Measurements from ENCODE around the gene TSC22D4.
"Not testable (repeated sequence)": the region's sequence is repeated elsewhere in the genome, so short reads cannot be mapped to it uniquely, and the experiment has no call there.

The TSC22D4 gene

DNA sequence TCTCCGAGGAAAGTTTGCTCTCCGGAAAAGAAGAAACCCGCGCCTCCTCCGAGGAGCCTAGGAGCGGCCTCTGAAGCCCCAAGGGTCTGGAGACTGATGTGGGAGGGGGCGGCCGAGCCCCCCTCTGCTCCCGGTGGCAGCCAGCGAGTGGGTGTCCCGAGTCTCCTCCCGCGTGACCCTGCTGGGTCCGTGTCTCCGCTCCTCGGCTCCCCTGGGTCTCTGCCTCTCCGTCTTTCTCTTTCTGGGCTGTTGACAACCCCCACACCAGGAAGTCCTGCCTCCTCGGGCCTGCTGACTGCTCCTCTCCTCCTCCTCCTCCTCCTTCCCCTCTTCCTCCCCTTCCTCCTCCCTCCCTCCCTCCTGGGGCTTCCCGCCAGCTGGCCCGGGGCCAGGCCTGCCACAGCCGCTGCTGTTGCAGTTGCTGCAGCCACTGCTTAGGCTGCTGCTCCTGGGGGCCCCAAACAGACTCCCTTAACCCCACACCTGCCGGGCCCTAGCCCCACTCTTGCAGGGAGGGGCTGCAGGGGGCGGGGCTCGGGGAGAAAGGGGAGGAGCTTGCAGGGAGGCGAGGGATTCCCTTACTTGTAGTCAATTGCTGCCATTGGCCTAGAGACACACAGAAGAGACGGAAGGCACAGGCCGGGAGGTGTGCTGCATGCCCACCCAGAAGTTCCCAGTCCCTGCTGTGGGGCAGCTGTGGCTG, at the start of gene TSC22D4:
Gene TSC22D4 (minus strand): TSS at position 257 of the 703 bp plus-strand sequence. CDS start 1,176 bp downstream, outside the sequence.
- peak; percentile 87 for DNase-seq (ENCODE audit: low read depth, low spot score)

DNA sequence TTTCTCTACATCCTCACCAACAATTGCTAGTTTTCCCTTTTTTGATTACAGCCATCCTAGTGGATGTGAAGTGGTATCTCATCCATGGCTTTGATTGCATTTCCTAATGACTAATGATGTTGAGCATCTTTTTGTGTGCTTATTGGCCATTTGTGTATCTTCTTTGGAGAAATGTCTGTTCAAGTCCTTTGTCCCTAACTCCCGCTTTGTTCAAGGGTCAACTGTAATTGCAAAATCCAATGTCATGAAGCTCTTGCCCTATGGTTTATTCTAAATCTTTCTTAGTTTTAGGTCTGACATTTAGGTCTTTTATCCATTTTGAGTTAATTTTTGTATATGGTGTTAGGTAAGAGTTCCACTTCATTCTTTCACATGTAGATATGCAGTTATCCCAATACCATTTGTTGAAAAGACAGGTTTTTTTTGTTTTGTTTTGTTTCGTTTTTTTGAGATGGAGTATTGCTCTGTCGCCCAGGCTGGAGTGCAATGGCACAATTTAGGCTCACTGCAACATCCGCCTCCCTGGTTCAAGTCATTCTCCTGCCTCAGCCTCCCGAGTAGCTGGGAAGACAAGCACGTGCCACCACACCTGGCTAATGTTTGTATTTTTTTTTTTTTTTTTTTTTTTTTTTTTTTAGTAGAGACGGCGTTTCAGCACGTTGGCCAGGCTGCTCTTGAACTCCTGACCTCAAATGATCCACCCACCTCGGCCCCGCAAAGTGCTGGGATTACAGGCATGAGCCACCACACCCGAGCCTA, 49.3 kb upstream of the TSC22D4 start:
- DNase-seq (ENCODE audit: low read depth, low spot score): not testable (repeated sequence)

DNA sequence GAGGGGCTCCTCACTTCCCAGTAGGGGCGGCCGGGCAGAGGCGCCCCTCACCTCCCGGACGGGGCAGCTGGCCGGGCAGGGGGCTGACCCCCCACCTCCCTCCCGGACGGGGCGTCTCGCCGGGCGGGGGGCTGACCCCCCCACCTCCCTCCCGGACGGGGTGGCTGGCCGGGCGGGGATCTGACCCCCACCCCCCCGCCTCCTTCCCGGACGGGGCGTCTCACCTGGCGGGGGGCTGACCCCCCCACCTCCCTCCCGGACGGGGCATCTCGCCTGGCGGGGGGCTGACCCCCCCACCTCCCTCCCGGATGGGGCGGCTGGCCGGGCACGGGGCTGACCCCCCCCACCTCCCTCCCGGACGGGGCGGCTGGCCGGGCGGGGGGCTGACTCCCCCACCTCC, 44.2 kb upstream of the TSC22D4 start:
- DNase-seq (ENCODE audit: low read depth, low spot score): not testable (repeated sequence)

DNA sequence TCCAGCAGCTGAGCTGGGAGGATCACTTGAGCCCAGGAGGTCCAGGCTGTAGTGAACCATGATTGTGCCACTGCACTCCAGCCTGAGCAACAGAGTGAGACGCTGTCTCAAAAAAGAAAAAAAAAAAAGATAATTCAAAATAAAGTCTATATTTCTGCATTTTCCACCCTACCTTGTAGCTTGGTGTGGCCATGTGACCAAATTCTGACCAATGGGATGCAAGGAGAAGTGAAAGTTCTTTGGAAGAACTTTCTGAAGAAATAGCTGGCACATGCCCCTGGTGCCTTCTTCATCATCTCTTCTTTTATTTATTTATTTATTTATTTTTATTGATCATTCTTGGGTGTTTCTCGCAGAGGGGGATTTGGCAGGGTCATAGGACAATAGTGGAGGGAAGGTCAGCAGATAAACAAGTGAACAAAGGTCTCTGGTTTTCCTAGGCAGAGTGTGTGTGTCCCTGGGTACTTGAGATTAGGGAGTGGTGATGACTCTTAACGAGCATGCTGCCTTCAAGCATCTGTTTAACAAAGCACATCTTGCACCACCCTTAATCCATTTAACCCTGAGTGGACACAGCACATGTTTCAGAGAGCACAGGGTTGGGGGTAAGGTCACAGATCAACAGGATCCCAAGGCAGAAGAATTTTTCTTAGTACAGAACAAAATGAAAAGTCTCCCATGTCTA, 43.0 kb upstream of the TSC22D4 start:
- not testable (repeated sequence) for DNase-seq (ENCODE audit: low read depth, low spot score)

DNA sequence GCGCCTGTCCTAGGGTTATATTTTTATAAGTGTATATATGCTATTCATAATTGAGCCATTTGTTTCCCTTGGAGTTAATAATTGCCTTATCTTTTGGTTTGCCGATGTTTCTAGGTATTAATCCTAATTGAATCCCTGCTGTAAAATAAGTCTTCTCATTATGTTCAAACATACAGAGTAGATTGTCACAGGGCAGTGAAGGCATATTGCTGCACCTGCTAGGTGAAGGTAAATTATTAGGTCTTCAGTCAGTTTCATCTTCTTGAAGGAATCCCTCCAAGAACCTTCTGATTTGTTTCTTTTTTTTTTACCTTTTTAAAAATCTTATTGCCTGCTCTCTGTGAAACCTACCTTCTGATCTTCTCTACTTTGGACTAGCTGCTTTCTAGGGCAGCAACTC, 42.1 kb upstream of the TSC22D4 start:
- no peak for DNase-seq (ENCODE audit: low read depth, low spot score)

DNA sequence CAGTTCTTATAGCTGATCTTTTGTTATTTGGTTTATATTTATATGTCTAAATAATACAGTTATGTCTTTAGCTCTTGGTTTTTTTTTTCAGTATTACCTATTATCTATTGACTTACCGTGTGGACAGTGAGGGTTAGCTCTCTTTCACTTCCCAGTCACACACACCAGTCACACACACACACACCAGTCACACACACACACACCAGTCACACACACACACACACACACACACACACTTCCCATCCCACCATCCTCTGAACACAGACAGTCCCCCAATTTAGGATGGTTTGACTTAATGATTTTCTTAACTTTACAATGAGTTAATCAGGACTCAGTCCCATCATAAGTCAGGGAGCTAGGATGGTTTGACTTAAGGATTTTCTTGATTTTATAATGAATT, 41.1 kb upstream of the TSC22D4 start:
- no peak for DNase-seq (ENCODE audit: low read depth, low spot score)

DNA sequence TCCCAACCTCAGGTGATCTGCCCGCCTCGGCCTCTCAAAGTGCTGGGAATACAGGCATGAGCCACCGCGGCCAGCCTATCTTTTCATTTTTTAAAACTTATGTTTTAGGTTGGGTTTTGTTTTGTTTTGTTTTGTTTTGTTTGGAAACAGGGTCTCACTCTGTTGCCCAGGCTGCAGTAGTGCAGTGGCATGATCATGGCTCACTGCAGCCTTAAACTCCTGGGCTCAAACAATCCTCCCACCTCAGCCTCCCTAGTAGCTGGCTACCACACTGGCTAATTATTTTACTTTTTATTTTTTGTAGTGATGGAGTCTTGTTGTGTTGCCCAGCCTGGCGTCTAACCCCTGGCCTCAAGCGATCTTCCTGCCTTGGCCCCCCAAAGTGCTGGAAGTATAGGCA, 40.6 kb upstream of the TSC22D4 start:
- no peak for DNase-seq (ENCODE audit: low read depth, low spot score)

DNA sequence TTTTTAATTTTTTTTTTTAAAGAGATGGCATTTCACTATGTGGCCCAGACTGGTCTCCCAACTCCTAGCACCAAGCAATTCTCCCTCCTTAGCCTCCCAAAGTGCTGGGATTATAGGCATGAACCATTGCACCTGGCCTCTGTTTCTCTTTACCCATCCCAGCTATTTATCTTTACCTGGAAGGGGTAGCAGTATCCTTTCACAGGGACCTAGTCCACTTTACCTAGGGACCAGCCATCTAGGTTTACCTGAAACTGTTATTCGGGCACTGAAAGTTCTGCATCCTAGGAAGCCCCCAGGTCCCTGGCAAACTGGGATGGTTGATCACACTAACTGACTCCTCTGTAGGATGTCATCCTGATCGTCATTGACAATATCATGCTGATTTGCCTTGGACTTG, 38.3 kb upstream of the TSC22D4 start:
- no peak for DNase-seq (ENCODE audit: low read depth, low spot score)

DNA sequence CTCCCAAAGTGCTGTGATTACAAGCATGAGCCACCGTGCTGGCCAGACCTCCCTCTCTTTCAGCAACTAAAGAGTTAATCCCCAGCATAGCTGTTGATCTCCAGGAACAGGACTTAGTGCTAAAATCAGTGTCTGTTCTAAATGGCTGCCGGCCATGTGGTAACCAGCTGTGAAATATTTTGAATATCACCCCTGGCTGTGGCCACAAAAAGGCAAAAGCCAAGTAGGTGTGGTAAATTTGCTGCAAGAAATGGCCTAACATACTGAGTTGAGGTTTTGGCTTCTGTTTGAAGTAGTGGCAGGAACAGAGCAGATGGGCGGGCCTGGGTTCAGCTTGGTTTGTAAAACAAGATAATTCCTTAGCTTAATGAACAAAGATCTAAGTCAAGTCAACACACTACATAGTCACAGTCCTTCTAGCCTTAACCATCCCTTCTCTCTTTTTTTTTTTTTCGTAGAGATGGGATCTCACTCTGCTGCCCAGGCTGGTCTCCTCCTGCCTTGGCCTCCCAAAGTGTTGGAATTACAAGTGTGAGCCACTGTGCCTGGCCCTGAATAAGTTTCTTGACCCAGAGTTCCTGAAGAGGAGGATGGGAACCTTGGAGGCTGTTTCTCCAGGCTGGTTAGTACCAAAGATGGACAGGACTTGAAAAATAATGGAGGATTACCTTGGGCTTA, 37.3 kb upstream of the TSC22D4 start:
- DNase-seq (ENCODE audit: low read depth, low spot score): peak; percentile 49

DNA sequence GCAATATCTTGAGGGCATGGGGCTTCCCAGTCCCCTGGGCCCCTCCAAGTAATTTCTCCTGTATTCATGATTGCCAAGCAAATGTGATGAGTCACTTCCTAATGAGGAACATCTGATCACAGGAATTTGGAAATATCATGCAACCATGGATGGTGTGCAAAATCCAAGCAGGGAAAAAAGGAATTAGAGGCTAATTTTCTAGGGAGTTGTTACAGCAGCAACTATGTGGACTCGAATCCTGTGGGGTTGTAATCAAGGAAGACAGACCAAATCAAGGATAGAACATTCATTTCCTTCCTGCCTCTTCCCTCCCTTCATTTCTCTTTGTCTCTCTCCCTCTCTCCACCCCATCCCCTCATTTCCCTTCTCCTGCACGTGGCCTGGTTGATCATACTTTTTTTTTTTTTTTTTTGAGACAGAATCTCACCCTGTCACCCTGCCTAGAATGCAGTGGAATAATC, 36.1 kb upstream of the TSC22D4 start:
- DNase-seq (ENCODE audit: low read depth, low spot score): no peak

DNA sequence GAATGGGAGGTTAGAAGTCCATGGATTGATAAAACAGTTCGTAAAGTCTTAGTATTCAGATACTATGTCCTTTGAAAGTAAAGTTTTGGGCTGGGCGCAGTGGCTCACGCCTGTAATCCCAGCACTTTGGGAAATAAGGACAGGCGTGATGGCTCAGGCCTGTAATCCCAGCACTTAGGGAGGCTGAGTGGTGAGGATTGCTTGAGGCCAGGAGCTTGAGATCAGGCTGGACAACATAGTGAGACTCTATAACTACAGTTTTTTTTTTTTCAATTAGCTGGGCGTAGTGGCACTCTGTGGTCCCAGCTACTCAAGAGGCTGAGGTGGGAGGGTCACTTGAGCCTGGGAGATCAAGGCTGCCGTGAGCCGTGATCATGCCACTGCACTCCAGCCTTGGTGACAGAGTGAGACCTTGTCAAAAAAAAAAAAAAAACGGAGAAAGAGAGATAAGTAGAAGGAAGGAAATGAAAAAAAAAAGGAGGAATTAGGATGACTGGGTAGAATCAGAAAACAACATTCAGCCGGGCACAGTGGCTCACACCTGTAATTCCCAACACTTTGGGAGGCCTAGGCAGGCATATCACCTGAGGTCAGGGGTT, 34.3 kb upstream of the TSC22D4 start:
- DNase-seq (ENCODE audit: low read depth, low spot score): no peak

DNA sequence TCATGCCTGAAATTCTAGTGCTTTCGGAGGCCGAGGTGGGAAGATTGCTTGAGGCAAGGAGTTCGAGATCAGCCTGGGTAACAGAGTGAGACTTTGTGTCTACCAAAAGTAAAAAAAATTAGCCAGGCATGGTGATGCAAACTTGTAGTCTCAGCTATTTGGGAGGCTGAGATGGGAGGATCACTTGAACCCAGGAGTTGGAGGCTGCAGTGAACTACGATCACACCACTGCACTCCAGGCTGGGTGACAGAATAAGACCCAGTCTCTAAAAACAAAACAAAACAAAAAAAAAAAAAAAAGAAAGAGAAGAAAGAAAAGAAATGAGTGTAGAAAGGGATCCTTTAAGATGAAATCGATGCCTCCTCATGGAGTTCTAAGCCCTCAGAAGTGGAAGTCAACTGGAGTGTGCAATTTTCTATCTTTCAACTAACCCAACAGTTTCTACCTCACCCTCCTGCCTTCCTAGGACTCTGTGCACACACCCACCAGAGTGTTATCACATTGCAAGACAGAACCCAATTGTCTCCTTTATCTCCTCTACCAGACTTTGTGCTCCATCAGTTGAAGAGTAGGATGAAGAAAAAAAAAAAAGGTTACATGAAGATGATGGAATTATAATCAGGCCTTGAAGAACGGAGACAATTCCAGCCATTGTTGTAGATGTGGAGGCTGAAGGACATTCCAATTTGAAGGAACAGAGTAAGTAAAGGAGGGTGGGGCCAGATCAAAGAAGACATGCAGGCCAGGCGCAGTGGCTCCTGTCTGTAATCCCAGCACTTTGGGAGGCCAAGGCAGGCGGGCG, 31.6 kb upstream of the TSC22D4 start:
- no peak for DNase-seq (ENCODE audit: low read depth, low spot score)

DNA sequence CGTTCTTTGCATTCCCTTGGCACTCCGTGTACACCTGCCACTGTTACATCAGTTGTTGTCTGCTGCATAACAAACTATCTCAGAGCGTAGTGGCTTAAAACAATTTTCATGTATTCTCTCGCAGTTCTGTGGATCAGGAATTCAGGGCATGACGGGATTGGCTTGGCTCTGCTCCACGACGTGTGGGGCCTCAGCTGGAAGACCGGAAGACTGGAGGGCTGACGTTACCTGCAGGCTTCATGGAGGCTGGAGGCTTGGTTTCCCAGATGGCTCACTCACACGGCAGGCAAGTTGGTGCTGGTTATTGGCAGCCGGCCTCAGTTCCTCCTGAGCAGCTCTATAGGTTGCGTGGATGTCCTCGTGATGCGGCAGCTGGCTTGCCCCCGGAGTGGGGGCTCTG, 30.2 kb upstream of the TSC22D4 start:
- no peak for DNase-seq (ENCODE audit: low read depth, low spot score)

DNA sequence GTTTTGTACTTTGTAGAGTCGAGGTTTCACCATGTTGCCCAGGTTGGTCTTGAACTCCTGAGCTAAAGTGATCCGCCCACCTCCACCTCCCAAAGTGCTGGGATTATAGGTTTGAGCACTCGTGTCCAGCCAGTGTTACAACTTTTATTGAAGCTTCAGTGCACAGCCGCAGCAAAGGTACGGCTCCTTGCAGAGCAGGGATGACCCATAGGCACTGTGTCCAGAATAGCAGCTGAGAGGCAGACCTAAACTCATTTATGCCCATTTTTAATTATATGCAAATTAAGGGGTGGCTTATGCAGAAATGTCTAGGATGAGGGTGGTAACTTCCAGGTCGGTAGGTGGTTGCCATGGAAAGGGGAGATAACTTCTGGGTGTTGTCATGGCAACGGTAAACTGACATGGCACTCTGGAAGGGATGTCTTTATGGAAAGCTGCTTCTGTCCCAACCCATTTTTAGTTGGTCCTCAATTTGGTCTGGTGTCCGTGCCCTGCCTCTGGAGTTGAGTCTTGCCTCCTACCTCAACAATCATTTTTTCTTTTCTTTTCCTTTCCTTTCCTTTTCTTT, 27.4 kb upstream of the TSC22D4 start:
- no peak for DNase-seq (ENCODE audit: low read depth, low spot score)

DNA sequence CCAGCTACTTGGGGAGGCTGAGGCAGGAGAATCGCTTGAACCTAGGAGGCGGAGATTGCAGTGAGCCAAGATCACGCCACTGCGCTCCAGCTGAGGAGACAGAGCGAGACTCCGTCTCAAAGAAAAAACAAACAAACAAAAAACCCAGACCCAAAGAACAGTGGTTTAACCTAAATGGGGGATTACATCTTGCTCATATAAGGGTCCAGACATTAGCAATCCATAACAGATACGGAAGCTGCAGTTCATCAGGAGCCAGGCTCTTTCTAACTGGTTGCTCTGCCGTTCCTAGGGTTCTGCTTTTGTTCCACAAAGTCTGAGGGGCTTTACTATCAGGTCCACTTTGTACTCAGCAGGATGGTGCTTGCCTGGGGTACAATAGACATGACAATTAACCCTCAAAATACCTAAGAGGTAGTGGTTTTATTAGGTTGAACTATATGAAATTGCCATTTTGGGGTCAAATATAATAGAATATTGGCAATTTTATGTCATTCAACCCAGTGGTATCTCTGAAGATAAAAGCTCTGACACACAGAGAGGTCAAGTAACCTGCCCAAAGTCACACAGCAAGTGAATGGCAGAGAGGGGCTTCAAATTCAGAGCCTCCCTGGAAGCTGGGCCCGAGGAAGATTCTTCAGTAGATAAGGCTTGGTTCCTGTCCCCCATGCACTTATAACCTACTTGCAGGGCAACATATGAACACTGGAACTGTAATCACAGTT, 26.0 kb upstream of the TSC22D4 start:
- no peak for DNase-seq (ENCODE audit: low read depth, low spot score)

DNA sequence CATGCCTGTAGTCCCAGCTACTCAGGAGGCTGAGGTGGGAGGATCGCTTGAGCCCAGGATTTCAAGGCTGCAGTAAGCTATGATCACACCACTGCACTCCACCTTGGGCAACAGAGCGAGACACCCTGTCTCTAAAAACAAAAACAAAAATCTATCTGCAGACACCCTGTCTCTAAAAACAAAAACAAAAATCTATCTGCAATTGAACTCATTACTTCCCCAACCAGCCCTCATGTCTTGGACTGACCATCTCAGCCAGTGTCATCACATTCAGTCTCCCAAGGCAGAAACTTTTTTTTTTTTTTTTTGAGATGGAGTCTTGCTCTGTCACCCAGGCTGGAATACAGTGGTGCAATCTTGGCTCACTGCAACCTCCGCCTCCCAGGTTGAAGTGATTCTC, 25.0 kb upstream of the TSC22D4 start:
- not testable (repeated sequence) for DNase-seq (ENCODE audit: low read depth, low spot score)

DNA sequence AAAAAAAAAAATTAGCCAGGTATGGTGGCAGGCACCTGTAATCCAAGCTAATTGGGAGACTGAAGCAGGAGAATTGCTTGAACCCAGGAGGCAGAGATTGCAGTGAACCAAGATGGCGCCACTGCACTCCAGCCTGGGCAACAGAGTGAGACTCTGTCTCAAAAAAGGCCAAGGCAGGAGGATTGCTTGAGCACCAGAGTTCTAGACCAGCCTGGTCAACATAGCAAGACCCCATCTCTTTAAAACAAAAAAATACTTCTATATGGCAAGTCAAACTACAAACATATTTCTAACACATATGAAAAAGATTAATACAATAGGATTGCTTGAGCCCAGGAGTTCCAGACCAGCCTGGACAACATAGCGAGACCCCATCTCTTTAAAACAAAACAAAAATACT, 21.7 kb upstream of the TSC22D4 start:
- DNase-seq (ENCODE audit: low read depth, low spot score): not testable (repeated sequence)

DNA sequence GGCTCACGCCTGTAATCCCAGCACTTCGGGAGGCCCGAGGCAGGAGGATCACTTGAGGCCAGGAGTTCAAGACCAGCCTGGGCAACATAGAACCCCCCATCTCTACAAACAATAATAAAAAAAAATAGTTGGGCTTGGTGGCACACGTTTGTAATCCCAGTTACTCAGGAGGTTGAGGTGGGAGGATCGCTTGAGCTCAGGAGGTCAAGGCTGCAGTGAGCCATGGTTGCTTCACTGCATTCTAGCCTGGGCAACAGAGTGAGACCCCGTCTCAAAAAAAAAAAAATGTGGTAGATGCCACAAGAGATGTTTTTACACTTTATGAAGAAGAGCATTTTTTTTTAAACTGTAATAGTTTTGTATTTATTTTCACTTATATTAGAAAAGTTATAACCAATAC, 17.5 kb upstream of the TSC22D4 start:
- no peak for DNase-seq (ENCODE audit: low read depth, low spot score)

DNA sequence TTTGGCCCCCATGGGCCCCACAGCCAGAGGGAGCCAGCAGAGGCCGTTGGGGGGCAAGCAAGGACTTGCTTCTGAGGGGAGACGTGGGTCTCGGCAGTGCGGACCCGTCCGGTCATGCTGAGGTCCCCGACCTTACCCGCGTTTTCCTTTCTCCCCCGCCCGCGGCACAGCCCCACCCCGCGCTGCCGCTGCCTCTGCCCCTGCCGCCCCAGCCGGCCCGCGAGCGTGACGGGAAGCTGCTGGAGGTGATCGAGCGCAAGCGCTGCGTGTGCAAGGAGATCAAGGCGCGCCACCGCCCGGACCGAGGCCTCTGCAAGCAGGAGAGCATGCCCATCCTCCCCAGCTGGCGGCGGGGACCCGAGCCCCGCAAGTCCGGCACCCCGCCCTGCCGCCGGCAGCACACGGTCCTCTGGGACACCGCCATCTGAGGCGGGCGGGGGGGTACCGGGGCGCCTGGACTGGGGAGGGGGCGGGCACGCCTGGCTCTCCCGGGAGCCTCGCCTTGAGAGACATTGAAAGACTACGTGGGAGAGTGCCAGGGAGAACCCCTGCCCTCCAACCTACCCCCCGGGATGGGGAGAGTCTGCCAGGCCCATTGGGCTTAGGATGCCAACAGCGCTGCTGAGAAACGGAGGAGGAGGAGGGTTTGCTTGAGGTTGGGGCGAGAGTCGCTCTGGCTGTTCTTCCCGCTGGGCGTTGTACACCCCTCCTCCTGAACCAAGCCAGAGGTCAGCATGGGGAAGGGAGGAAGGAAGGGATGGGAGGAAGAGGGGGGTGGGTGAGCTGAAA, 14.7 kb upstream of the TSC22D4 start:
- no peak for DNase-seq (ENCODE audit: low read depth, low spot score)

Measured in brain pericyte (primary cell).